HAP-1 (cell line): ENCODE results near the gene PLIN4.
"Not testable (repeated sequence)": the region's sequence is repeated elsewhere in the genome, so short reads cannot be mapped to it uniquely, and the experiment has no call there.

ENCODE experiments used
- DNase-seq, 2 experiments: peaks; one replicate each; pipeline ENCODE4 v3.0.0-alpha.2; 2016 to 2020; ENCODE audit warnings: low spot score in 2 of 2
- H3K27me3 ChIP-seq: fragments of 250-450 bp; sonication (Bioruptor Pico); 2 replicates; pipeline ENCODE4 v1.5.1; 2020; ENCODE audit warnings: low read depth, mild to moderate bottlenecking, moderate library complexity
- H3K36me3 ChIP-seq: fragments of 250-450 bp; sonication (Bioruptor Pico); replicated peaks from 2 replicates; pipeline ENCODE4 v1.5.1; 2020; ENCODE audit warnings: mild to moderate bottlenecking
- H3K4me1 ChIP-seq: fragments of 250-450 bp; sonication (Bioruptor Pico); 2 replicates; pipeline ENCODE4 v1.5.1; 2020; ENCODE audit warnings: mild to moderate bottlenecking
- H3K4me3 ChIP-seq: fragments of 250-450 bp; sonication (Bioruptor Pico); 2 replicates; pipeline ENCODE4 v1.5.1; 2020; ENCODE audit warnings: mild to moderate bottlenecking, moderate library complexity
- H3K9me3 ChIP-seq: fragments of 250-450 bp; sonication (Bioruptor Pico); 2 replicates; pipeline ENCODE4 v1.5.1; 2020; ENCODE audit warnings: mild to moderate bottlenecking, moderate library complexity
- in situ Hi-C: fragments of 300-500 bp; cut with MboI; formaldehyde crosslinking; loops from 3 replicates; pipeline ENCODE4 v1.14.3; 2020; ENCODE audit warnings: low sequenced_read_pairs, inconsistent platforms, mixed read lengths

Gene PLIN4, protein sequence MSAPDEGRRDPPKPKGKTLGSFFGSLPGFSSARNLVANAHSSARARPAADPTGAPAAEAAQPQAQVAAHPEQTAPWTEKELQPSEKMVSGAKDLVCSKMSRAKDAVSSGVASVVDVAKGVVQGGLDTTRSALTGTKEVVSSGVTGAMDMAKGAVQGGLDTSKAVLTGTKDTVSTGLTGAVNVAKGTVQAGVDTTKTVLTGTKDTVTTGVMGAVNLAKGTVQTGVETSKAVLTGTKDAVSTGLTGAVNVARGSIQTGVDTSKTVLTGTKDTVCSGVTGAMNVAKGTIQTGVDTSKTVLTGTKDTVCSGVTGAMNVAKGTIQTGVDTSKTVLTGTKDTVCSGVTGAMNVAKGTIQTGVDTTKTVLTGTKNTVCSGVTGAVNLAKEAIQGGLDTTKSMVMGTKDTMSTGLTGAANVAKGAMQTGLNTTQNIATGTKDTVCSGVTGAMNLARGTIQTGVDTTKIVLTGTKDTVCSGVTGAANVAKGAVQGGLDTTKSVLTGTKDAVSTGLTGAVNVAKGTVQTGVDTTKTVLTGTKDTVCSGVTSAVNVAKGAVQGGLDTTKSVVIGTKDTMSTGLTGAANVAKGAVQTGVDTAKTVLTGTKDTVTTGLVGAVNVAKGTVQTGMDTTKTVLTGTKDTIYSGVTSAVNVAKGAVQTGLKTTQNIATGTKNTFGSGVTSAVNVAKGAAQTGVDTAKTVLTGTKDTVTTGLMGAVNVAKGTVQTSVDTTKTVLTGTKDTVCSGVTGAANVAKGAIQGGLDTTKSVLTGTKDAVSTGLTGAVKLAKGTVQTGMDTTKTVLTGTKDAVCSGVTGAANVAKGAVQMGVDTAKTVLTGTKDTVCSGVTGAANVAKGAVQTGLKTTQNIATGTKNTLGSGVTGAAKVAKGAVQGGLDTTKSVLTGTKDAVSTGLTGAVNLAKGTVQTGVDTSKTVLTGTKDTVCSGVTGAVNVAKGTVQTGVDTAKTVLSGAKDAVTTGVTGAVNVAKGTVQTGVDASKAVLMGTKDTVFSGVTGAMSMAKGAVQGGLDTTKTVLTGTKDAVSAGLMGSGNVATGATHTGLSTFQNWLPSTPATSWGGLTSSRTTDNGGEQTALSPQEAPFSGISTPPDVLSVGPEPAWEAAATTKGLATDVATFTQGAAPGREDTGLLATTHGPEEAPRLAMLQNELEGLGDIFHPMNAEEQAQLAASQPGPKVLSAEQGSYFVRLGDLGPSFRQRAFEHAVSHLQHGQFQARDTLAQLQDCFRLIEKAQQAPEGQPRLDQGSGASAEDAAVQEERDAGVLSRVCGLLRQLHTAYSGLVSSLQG (N-terminal part only)

DNA sequence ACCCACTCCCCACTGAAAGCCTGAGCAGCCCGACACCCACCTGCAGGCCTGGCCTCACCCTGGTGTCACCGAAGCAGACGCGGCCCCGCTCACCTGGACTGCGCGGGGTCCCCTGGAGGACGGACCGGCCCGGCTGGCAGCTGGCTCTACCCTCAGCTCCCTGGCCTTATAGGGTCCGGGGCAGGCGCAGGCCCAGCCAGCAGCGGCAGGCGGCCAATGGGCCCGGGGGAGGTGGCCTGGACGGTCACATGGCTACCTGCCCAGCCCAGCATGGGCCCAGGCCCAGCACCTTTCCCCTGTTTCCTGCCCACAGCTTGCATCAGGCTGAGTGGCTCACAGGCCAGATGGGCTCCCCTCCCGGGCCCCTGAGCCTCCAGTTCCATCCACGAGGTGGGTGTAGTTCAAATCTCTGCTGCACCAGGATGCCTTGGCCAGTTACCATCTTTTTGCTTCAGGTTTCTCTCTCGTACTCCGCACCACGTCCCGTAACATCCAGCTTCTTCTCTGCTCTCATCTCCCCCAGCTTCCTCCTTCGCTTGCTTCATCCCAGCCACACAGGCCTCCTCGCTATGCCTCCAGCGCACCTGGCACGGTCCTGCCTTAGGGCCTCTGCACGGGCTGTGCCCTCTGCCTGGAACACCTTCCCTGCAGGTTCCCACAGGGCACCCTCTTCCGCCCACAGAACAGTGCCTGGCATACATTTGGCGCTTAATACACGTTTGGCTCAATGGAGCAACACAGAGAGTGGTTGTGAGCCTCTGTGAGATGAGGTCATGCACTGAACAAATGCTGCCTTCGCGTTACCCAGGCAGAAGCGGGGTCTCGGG, at the start of gene PLIN4:
TSS of gene PLIN4 (minus strand) at position 142 of the 827 bp plus-strand sequence. CDS start 214 bp downstream, outside the sequence.
- Histone ChIP-seq H3K27me3 (no peaks in the 10 kb centered on the region), H3K36me3 (no peaks in the 10 kb centered on the region), H3K4me1 (no peaks in the 10 kb centered on the region), H3K9me3 (no peaks in the 10 kb centered on the region), H3K4me3 (no peak within 1 kb of the TSS)
- in situ Hi-C loops = no loop called here
- DNase-seq = no peak

DNA sequence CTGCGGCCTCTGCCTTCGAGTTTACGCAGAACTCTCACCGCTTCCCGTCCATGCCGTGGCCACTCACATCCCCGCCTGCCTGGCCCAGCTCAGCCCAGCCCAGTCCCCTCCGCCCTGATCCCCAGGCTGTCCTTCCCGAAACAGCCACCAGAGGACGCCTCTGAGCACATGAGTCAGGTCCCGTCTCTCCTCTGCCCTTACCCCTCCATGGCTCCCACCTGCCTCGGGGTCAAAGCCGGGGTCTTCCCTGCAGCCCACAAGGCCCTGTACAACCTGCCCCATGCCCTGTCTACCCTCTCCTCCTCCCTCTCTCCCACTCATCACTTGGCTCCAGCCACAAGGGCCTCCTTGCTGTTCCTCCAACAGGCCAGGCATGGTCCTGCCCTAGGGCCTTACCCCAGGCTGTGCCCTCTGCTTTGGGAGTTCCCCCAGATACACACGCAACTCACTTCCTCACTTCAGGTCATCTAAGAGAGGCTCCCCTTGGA, 49.3 kb upstream of the PLIN4 start:
- Histone ChIP-seq H3K36me3 (no peaks in the 10 kb centered on the region), H3K4me3 (no peak overlapping the region), H3K27me3 (no peaks in the 10 kb centered on the region), H3K4me1 (peaks cover 5% of the 10 kb centered on the region), H3K9me3 (no peaks in the 10 kb centered on the region)
- in situ Hi-C loops = no loop called here
- DNase-seq = peak in 1 of 2 experiments; percentile 87

DNA sequence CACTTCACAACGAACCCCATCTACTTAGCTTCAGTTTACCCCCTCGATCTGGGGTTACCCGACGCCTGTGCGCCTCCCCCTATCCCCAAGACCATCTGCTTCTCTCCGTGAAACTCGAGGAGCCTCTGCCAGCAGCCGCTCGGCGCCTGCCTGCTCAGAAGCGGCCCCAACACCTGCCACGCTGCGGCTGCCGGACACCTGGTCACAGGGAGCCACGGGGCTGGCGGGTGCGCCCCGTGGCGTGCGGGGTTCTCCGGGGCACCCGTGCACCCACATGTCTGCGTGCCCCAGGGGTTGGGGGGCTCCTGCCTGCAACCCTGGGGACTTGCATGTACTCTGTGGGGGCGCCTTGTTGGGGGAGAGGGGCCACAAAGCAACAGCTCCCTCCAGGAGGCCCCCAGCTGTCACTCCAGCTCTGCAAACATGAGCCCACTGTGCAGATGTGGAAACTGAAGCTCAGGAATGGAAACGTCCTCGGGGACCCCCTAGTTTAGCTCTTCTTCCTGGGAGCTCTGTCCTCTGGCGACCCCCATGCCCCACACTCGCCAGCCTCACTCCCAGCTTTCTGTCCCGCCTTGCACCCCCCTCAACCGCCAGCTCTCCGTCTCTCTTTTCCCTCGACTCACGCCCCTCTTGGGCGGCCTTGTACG, 48.2 kb upstream of the PLIN4 start:
- Histone ChIP-seq H3K4me1 (peaks cover 5% of the 10 kb centered on the region), H3K4me3 (no peak overlapping the region), H3K27me3 (no peaks in the 10 kb centered on the region), H3K9me3 (no peaks in the 10 kb centered on the region), H3K36me3 (no peaks in the 10 kb centered on the region)
- in situ Hi-C loops = no loop called here
- no peak for DNase-seq

DNA sequence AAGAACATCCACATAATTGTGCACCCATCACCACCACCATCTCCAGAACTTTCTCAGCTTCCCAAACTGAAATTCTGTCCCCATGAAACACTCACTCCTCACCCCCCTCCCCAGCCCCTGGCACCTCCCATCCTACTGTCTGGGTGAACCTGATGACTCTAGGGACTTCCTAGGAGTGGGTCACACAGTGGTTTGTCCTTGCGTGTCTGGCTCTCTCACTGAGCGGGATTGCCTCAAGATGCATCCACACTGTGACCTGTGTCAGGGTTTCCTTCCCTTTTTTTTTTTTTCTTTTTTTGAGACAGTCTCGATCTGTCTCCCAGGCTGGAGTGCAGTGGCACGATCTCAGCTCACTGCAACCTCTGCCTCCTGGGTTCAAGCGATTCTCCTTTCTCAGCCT, 45.3 kb upstream of the PLIN4 start:
- H3K4me3 ChIP-seq, H3K9me3 ChIP-seq, in situ Hi-C loops, H3K36me3 ChIP-seq, H3K4me1 ChIP-seq, H3K27me3 ChIP-seq, DNase-seq: not testable (repeated sequence)

DNA sequence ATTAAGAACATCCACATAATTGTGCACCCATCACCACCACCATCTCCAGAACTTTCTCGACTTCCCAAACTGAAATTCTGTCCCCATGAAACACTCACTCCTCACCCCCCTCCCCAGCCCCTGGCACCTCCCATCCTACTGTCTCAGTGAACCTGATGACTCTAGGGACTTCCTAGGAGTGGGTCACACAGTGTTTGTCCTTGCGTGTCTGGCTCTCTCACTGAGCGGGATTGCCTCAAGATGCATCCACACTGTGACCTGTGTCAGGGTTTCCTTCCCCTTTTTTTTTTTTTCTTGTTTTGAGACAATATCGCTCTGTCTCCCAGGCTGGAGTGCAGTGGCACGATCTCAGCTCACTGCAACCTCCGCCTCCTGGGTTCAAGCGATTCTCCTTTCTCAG, 43.8 kb upstream of the PLIN4 start:
- H3K9me3 ChIP-seq, DNase-seq, H3K27me3 ChIP-seq, H3K4me3 ChIP-seq, H3K36me3 ChIP-seq, in situ Hi-C loops, H3K4me1 ChIP-seq: not testable (repeated sequence)

DNA sequence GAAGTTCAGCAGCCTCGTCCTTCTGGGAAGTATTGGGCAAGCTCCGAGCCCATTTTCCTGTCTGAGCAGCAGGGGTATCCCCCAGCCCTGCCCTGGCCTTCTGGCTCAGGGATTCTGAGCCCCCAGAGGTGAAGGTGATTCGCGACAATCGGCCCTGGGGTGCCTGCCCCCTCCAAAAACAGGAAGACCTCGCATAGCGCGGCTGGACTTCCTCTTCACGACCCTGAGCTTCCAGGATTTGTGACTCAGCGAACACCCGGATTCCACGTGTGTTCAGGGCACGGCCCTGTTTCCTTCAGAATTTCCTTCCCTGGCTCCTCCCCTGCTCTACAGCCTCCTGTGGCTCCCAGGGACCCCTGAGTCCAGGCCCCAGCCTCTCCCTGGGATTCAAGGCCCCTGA, 41.3 kb upstream of the PLIN4 start, which contains the start of gene SEMA6B:
TSS of gene SEMA6B (minus strand) at position 116 of the 400 bp plus-strand sequence. CDS start 1,227 bp downstream, outside the sequence.
- Histone ChIP-seq H3K27me3 (no peaks in the 10 kb centered on the region), H3K36me3 (peaks cover 4% of the 10 kb centered on the region), H3K9me3 (no peaks in the 10 kb centered on the region), H3K4me3 (no peak within 1 kb of the TSS), H3K4me1 (no peaks in the 10 kb centered on the region)
- DNase-seq = no peak
- in situ Hi-C loops = no loop called here

DNA sequence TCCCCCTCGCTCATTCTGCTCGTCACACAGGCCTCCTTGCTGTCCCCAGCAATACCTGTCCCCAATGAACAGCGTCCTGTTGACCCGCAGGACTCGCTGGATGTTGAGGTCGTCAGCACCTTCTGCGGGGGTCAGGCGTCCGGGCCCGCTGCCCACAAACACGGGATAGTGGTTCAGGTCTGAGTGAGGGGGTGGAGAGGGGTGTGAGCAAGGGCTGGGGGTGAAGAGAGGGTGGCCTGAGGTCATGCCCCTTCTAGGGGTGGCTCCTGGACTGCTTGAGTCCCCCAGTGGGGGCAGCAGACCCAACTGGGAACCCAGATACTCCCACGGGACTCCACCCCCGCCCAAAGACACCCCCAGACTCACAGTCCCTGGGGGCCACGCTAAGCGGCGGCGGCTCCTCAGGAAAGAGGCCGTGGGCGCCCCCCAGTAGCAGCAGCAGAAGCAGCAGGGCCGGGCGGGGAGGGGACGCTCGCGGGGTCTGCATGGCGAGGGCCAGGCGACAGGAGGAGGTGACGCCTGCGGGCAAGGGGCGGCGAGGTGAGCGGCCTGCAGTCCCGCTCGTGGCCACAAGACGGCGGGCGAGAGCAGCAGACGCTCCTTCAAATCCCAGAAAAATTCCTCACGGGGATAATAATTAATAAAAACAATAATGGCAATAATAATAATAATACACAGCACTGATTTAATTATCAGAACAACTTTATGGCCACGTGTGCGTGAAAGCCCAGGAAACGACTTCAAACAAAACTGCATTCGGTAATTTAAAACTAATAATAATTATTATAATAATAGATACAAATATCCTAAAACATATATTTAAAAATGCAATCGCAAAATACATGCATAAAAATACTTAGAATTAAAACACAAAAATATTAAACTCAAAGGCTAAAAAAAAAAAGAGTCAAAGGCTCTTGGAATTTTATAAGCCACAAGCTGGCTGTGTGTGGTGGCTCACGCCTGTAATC, 40.0 kb upstream of the PLIN4 start:
- in situ Hi-C loops = no loop called here
- DNase-seq = peak; percentile 42 to 75

DNA sequence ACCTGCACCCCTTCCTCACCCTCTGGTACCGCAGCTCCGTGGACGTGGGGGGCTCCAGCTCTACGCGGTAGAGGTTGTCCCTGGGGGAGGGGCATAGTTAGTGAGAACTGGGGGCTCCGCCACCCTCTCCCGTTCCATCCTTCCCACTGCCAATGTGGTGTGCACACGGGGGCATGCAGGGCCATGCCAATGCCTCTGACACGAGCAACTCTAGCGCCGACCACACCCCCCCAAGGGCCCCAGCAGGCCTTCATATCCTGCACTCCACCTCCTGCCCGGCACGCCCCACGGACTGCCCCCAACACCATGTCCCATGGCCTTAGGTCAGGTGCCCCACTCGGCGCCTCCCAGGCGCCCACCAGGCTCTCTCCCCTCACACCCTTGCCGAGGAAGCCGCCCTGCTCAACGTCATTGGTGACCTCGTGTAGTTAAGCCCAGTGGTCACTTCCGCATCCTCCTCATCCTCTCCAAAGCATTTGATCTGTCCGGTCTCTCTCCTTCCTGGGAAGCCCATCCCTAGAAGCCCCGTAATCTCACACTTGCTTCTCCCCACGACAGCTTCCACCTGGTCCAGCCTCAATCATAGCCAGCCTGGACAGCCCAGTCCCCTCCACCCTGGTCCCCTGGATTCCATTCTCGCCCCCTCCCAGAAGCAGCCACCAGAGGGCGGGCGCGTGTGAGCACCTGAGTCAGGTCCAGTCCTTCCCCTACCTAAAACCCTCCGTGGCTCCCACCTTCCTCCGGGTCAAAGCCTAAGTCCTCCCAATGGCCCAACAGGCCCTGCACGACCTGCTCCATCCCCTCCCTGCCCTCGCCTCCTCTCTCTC, 39.1 kb upstream of the PLIN4 start:
- peak in 1 of 2 experiments; percentile 61 for DNase-seq
- Histone ChIP-seq H3K4me1 (no peaks in the 10 kb centered on the region), H3K4me3 (no peak overlapping the region), H3K27me3 (no peaks in the 10 kb centered on the region), H3K36me3 (peaks cover 8% of the 10 kb centered on the region), H3K9me3 (no peaks in the 10 kb centered on the region)
- in situ Hi-C loops = no loop called here

More for the DNA sequence above, 40.0 kb upstream of the PLIN4 start:
- peaks cover 4% of the 10 kb centered on the region for H3K36me3 ChIP-seq
- H3K27me3 ChIP-seq = no peaks in the 10 kb centered on the region
- H3K9me3 ChIP-seq = no peaks in the 10 kb centered on the region
- no peaks in the 10 kb centered on the region for H3K4me1 ChIP-seq
- H3K4me3 ChIP-seq = no peak overlapping the region

DNA sequence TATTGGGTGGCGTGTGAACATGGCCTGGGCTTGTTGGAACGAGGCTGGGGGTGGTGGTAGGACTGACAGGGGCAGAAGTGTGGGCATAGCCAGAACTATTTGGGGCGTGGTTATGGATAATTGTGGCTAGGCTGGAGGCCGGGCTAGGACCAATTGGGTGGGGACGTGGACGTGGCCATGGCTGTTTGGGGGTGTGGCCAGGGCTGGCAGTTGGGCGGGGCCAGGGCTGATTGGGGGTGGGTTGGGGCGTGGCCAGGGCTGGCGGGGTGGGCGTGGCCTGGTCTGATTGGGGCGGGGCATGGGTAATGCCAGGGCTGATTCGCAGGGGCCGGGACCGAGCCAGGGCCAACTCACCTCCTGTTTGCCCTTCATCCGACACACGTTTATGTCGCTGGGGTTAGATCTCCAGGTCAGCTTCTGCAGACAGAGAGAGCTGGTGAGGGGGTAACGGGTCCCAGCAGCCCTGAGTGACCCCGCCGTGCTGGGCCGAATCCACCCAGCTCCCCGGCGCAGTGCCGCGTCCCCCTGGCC, 38.4 kb upstream of the PLIN4 start:
- H3K4me3 ChIP-seq = no peak overlapping the region
- no peaks in the 10 kb centered on the region for H3K4me1 ChIP-seq
- H3K36me3 ChIP-seq = peaks cover 12% of the 10 kb centered on the region
- in situ Hi-C loops = no loop called here
- DNase-seq = peak; percentile 27 to 86
- no peaks in the 10 kb centered on the region for H3K27me3 ChIP-seq
- no peaks in the 10 kb centered on the region for H3K9me3 ChIP-seq

DNA sequence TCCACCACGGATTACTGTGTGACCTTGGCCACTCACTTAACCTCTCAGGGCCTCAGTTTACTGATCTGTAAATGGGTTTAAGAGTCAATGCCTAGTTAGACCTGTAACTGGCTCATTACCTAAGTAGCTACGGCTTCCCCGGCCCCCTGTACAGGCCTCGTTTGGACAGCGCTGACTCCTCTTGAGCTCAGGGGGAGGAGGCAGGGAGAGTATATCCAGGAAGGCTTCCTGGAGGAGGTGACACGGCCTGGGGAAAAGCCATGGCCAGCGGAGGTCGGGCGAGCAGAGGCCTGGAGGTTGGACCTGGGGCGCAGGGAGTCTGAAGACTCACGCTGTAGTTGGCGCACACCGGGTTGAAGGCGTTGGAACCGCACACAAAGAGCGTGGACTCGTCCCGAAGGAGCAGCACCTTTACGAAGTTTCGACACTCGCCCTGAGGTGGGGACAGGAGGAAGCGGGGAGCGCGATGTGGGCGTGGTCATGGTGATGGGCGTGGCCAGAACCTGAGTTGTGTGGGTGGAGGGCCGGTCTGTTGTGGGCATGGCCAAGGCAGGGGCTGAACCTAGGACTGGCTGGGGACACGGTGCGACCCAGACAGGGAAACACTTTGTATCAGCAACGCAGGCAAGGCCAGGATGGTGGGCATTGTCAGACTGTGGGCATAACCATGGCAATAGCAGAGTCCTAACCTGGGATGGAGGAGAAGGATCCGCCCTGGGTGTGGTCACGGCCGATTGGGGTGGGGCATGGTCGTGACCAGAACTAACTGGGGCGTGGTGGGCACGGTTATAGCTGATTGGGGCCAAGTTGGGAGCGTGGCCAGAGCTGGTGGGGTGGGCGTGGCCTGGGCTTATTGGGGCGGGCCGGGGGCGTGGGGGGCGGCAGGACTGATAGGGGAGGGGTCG, 37.6 kb upstream of the PLIN4 start:
- Histone ChIP-seq H3K4me1 (no peaks in the 10 kb centered on the region), H3K27me3 (no peaks in the 10 kb centered on the region), H3K9me3 (no peaks in the 10 kb centered on the region), H3K36me3 (peaks cover 12% of the 10 kb centered on the region), H3K4me3 (no peak overlapping the region)
- in situ Hi-C loops = no loop called here
- peak in 1 of 2 experiments; percentile 57 for DNase-seq
